Activated CD8-positive, alpha-beta memory T cell treated with anti-CD3 and anti-CD28 coated beads, Interleukin-2, amount 50 U/mL, for 1 hour (primary cell): ENCODE measurements around the gene TTBK2.
"Not testable (repeated sequence)": the region's sequence is repeated elsewhere in the genome, so short reads cannot be mapped to it uniquely, and the experiment has no call there.

Experiments used
- DNase-seq: peaks from one replicate; pipeline ENCODE4 v3.0.0-alpha.2; 2020; ENCODE audit errors: extremely low read depth

The TTBK2 gene

GRCh38 chr15:42908538-42908937 is 12.0 kb downstream of the TTBK2 start:
- DNase-seq, result no peak

DNA sequence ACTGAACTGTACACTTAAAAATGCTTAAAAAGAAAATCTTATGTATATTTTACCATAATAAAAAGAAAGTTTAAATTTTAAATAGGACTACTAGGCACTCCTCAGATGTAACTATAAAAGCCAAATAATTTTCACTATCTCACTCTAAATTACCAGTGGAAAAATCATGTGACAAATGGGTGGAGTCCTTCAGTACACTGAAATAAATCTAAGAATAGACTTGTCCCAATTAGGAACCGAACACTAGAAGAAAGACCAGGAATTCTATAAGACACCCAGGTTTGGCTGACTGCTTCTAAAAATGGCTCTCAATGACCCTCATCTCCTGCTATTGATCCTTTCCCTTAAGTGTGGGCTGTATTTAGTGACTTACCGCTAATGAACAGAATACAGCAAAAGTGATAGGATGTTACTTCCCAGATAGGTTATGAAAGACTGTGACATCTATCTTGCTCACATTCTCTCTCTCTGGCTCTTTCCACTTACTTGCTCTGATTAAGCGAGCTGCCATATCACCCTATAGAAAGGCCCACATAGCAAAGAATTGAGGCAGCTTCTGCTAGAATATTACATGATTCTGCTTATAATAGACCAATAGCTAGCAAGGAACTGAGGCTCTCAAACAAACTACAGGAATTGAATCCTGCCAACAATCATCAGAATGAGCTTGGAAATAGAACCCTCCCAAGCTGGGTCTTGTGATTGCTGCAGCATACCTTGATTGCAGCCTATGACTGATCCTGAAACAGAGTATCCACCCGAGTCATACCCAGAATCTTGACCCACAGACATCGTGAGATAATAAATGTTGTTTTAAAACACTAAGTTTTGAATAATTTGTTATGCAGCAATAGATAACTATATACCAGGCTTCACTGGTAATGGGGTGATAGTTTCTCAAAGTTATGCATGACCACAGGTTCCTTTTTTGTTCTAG is 16.9 kb downstream of the TTBK2 start:
- DNase-seq, result no peak

- DNase-seq, result not testable (repeated sequence)
Observed at GRCh38 chr15:42893911-42894310, 26.7 kb downstream of the TTBK2 start.

GRCh38 chr15:42891569-42891968 is 29.0 kb downstream of the TTBK2 start:
- DNase-seq, result no peak

GRCh38 chr15:42890161-42890913 is 30.2 kb downstream of the TTBK2 start:
- DNase-seq, result no peak

DNA sequence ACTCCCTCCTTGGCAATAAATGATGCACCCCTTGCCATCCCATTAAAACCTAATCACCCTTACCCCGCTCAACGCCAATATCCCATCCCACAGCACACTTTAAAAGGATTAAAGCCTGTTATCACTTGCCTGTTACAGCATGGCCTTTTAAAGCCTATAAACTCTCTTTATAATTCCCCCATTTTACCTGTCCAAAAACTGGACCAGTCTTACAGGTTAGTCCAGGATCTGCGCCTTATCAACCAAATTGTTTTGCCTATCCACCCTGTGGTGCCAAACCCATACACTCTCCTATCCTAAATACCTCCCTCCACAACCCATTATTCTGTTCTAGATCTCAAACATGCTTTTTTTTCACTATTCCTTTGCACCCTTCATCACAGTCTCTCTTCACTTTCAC is 33.2 kb downstream of the TTBK2 start:
- not testable (repeated sequence) for DNase-seq

DNA sequence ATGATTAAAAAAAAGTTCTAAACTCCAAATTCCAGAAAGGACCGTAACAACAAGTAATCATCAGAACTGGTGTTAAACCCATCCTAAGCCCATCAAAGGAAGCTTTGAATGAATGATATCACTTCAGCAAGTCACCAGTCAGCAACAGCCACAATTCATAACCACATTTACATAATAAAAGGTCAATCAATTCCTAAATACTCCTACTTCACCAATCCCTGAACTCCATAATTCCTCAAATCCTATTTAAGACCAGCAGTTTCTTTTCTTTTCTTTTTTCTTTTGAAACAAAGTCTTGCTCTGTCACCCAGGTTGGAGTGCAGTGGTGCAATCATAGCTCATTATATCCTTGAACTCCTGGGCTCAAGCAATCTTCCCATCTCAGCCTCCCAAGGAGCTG is 40.5 kb downstream of the TTBK2 start:
- DNase-seq, result no peak

DNA sequence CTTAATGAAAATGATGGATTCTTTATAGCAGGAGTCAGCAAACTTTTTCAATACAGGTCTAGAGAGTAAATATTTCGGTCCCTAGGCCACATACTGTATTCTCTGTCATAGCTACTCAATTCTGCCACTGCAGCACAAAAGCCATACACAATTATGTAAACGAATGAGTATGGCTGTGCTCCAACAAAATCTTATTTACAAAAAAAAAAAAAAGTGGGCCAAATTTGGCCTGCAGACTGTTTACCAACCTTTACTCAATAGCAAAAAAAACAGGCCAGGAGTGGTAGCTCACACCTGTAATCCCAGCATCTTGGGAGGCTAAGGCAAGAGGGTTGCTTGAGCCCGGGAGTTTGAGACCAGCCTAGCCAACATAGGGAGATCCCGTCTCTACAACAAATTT is 41.1 kb downstream of the TTBK2 start:
- DNase-seq, result no peak

DNA sequence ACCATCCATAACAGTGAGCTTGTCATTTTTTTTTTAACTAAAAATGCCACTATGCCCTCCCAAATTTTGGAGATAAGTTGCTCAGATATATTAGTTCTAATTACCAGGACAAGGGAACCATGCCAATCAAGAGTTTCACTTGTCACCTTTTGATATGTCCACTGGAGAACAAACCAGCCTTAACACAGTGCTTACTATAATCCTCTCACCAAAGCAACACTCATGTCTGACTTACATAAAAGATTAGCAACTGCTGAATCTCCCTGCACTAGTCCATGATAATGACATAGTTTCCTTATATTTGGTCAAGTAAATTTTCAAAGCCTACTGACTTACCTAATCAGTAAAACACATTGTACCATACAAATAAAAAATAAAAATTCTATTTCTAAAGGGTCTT is 44.4 kb downstream of the TTBK2 start:
- no peak for DNase-seq

- no peak for DNase-seq
Observed at GRCh38 chr15:42868683-42869082, 51.9 kb downstream of the TTBK2 start.

DNA sequence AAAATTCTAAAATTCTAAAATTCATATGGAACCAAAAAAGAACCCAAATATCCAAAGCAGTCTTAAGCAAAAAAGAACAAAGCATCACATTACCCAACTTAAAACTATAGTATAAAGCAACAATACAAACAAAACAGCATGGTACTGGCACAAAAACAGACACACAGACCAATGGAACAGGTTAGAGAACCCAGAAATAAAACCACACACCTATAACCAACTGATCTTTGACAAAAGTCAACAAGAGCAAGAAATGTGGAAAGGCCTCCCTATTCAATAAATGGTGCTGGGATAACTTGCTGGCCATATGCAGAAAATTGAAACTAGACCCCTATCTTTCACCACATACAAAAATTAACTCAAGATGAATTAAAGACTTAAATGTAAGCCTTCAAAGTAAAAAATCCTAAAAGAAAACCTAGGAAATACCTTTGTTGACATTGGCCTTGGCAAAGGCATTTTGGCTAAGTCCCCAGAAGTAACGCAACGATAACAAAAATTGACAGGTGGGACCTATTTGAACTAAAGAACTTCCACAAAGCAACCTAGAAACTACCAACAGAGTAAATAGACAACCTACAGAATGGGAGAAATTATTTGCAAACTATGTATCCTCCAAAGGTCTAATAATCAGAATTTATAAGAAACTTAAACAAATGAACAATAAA is 56.9 kb downstream of the TTBK2 start:
- DNase-seq, result no peak

DNA sequence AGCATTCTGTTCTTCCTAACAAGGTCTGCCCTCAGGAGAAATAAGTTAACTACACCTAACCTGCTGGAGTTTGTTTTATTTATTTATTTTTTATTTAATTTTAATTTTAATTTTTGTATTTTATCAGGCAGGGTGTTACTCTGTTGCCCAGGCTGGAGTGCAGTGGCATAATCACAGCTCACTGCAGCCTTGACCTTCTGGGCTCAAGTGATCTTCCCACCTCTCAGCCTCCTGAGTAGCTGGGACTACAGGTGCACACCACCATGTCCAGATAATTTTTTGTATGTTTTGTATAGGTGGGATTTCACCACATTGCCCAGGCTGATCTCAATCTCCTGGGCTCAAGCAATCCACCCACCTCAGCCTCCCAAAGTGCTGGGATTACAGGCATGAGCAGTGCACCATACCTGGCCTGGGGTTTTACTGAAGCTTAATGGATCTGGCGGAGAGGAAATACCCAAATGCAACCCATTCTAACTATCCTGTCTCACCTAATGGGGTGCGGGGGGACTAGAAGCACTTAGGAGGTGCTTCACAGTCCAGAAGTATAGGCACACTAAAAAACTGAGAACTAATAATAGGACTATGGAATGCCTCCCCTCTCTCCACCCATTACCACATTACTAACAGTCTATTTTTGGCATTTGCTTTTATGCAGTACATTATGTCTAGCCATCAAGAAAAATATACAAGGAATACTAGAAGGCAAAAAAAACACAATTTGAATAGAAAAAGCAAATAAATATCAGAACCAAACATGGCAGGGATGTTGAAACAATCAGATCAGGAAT is 61.4 kb downstream of the TTBK2 start:
- no peak for DNase-seq

GRCh38 chr15:42858540-42858939 is 62.0 kb downstream of the TTBK2 start:
- no peak for DNase-seq

DNA sequence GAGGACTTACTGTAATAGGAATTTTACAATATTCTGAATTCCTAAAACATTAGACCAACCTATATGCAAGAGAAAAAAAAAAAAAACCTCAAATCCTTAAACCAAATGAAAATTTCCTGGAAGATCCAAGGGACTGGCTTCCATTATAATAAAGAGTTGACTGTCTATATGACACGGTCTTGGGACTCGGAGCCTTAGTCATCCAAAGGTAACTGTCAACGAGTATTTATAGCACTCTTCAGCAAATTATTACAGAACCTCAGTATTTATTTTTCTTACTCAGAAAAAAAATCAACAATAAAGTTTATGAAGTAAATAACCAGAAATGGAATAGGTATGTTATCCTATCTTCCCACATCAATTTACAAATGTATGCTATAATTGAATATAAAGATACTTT is 66.0 kb downstream of the TTBK2 start:
- DNase-seq, result no peak

DNA sequence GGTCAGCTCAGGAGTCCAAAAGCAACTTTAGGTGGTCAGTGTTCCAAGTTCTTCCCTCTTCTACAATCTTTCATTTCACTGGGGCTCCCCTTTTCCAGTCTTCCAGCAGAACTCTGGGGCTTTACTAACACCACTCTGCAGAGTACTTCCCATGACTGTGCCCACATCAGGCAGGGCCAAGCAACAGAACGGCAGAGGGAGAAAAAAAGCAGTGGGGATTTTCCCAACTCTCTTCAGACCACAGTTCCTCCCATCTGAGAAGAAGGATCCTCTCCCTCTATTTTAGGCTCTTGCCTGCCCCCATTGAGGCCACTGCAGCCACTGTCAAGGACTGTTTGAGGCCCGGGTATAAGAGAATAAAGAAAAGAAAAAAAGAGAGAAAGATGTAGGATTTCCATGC is 70.7 kb downstream of the TTBK2 start:
- no peak for DNase-seq

- no peak for DNase-seq
Observed at GRCh38 chr15:42848846-42849245, 71.7 kb downstream of the TTBK2 start.

- DNase-seq, result no peak
Observed at GRCh38 chr15:42846647-42847046, 73.9 kb downstream of the TTBK2 start.

DNA sequence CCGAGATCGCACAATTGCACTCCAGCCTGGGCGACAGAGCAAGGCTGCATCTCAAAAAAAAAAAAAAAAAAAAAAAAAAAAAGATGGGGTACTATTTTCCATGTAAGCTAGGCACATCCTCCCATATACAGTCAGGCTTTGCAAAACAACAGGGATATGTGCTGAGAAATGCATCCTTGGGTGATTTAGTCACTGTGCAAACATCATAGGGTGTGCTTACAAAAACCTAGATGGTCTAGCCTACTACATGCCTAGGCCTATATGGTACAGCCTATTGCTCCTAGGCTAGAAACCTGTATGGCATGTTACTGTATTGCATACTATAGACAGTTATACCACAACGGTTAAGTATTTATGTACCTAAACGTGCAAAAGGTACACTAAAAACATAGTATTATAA is 75.0 kb downstream of the TTBK2 start:
- no peak for DNase-seq

DNA sequence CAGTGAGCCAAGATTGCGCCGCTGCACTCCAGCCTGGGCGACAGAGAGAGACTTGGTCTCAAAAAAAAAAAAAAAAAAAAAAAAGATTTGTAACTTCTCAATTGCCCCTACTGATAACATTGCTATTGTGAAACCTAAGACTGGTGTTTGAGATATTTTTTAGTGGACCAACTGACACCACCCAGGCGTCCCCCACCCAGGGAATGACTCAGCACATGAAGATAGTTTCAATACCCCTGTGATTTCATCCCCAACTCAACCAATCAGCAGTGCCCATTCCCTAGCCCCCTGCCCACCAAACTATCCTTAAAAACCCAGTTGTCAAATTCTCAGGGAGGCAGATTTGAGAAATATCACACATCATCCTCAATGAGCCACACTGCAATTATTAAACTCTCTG is 76.9 kb downstream of the TTBK2 start:
- no peak for DNase-seq

DNA sequence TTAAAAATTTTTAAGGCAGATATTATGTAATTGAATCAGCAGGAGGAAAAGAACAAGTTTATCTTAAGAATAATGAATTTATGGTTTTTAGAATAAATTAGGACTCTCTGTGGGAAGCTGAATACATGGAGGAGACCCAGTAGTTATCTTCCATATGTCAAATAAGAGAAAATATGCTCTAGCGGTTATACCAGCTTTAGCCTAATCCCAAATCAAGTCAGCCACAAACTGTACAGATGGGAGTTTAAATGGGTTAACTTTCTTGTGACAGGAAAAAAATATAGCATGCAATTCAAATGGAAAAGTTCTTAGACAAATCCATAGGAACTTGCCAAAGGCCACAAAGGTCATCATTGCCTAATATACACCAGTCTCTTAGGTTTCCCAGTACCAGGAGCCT is 84.3 kb downstream of the TTBK2 start:
- DNase-seq, result no peak

DNA sequence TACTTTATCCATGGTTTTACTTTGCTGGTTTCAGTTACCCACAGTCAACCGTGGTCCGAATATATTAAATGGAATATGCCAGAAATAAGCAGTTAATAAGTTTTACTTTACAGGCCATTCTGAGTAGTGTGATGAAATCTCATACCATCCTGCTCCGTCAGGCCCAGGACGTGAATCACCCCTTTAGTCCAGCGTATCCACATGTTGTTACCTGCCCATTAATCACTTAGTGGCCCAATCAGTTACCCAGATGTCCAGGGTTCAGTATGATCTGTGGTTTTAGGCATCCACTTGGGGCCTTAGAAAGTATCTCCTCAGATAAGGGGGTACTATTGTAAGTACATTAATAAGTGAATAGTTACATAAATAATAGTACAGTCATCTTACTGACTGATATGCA is 88.0 kb downstream of the TTBK2 start:
- DNase-seq, result no peak
